Upper lobe of right lung (tissue), 1 donor: Measurements from ENCODE around the gene CNTN3. TPM values are rescaled to one million over a fixed set of nuclear protein-coding genes. Genes with fewer than 3 reads are reported as not detected.
A peak's percentile ranks its signal among the peaks of the same experiment; 100 is the strongest.

Experiments used
- ATAC-seq: fragments of 200-7000 bp; cut with Tn5 transposase; one replicate; pipeline ENCODE4 v1.9.1; 2020; ENCODE audit warnings: mild to moderate bottlenecking, moderate library complexity
- DNase-seq: peaks from one replicate; pipeline ENCODE4 v3.0.0-alpha.2; 2020
- H3K27ac ChIP-seq: fragments of 200-600 bp; one replicate; pipeline ENCODE4 v1.8.0; 2022
- H3K27me3 ChIP-seq: fragments of 200-600 bp; one replicate; pipeline ENCODE4 v1.8.0; 2022; ENCODE audit warnings: mild to moderate bottlenecking
- H3K36me3 ChIP-seq: fragments of 200-600 bp; one replicate; pipeline ENCODE4 v1.8.0; 2022
- H3K4me1 ChIP-seq: fragments of 200-600 bp; one replicate; pipeline ENCODE4 v1.8.0; 2022
- H3K4me3 ChIP-seq: fragments of 200-600 bp; one replicate; pipeline ENCODE4 v1.8.0; 2022; ENCODE audit warnings: mild to moderate bottlenecking
- H3K9me3 ChIP-seq: fragments of 200-600 bp; one replicate; pipeline ENCODE4 v1.8.0; 2022
- intact Hi-C: fragments of 100-400 bp; cut with DNase I; formaldehyde crosslinking; loops from one replicate; pipeline ENCODE4 v1.11.0; 2022
- long read RNA-seq: library from polyadenylated mRNA; unstranded; transcript quantifications from one replicate; pipeline ENCODE4 v2.0.0, GENCODE V29; 2021
- total RNA-seq: library from RNA; stranded (reverse); fragmentation: NEBNext Ultra II Directional; extraction: Animal tissue kit (Norgen Biotek cat#: 25700); gene quantifications from one replicate; pipeline ENCODE4 v1.2.1, GENCODE V29; 2021
- TF ChIP-seq, protein P1 (sequence below): fragments of 200-600 bp; IDR thresholded peaks from one replicate; pipeline ENCODE4 v1.8.0; 2022; ENCODE audit warnings: antibody characterized with exemption
- donor health status: DM: no; HTN: yes; CAD: no; lungs with severe emphysema.

CNTN3 gene
- 1.6 TPM for total RNA-seq
- long read RNA-seq, partial matches to known transcripts: 2 of 4 reads
- long read RNA-seq, other reads (novel, unspliced or antisense): 2 of 4 reads

DNA sequence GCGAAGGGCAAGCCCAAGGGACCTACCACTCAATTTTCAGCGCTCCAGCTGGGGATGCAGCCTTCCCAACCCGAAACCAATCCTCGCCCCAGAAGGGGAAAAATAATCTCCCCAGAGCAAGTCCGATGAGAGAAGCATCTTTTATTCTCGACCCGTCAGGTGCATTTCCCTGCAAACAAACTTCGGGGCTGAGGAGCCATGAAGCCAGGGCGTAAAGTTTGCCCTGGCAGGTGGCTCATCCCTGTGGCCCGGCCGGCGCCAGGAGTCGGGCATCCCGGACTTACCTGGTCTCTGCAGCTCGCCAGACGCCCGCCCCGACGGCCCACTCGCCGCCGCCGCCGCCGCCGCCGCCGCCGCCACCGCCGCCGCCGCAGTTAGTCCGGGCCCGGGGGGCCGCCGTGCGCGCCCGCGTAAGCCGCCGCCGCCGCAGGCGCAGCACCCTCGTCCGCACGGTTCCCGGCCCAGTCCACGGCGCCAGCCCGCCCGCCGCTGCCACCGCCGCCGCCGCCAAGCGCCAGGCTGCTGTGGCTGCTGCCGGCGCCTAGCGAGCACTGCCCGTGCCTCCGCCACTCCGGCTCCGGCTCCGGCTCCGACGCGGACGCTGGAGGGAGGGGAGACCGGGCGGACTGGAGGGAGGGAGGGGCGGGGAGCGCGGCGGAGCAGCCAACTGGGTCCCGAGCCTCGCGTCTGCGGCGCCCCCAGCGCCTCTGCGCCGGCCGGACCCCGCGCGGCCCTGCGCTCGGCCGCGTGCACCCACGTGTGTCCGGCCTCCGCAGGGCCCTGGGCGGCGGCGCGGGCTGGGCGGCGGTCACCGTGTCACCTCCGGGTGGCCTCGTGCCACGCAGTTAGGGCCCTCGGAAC, at the start of gene CNTN3:
CNTN3 (minus strand) TSS at position 553 of the 861 bp plus-strand sequence. CDS start 93,547 bp downstream, outside the sequence.
- Histone ChIP-seq H3K27me3 (peaks cover 12% of the 10 kb centered on the region), H3K36me3 (no peaks in the 10 kb centered on the region), H3K4me3 (peak within 1 kb of the TSS; percentile 41), H3K9me3 (no peaks in the 10 kb centered on the region), H3K27ac (no peak within 1 kb of the TSS), H3K4me1 (no peaks in the 10 kb centered on the region)
- intact Hi-C loops: no loop called here
- ATAC-seq: peak; percentile 84
- DNase-seq: peak; percentile 72
- TF ChIP-seq, protein P1, sequence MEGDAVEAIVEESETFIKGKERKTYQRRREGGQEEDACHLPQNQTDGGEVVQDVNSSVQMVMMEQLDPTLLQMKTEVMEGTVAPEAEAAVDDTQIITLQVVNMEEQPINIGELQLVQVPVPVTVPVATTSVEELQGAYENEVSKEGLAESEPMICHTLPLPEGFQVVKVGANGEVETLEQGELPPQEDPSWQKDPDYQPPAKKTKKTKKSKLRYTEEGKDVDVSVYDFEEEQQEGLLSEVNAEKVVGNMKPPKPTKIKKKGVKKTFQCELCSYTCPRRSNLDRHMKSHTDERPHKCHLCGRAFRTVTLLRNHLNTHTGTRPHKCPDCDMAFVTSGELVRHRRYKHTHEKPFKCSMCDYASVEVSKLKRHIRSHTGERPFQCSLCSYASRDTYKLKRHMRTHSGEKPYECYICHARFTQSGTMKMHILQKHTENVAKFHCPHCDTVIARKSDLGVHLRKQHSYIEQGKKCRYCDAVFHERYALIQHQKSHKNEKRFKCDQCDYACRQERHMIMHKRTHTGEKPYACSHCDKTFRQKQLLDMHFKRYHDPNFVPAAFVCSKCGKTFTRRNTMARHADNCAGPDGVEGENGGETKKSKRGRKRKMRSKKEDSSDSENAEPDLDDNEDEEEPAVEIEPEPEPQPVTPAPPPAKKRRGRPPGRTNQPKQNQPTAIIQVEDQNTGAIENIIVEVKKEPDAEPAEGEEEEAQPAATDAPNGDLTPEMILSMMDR: no peak

DNA sequence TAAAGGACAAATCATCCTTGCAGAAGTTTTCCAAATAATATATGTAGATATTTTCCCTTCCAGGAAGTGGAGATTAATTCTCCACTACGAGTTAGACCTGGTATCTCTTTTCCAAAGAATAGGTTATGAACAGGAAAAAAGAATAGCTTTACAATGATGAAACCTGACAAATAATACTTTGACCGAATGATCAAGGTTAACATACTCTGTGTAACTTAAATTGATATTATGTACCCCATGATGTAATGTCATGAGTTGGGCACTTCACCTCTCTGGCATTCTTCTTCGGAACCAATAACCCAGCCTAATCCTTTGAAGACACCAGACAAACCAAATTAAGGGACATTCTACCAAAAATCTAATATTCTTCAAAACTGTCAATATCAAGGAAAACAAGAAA, 48.7 kb upstream of the CNTN3 start:
- Histone ChIP-seq H3K36me3 (no peaks in the 10 kb centered on the region), H3K9me3 (peaks cover 5% of the 10 kb centered on the region), H3K27me3 (no peaks in the 10 kb centered on the region), H3K27ac (no peak overlapping the region), H3K4me3 (no peak overlapping the region), H3K4me1 (no peaks in the 10 kb centered on the region)
- ATAC-seq (no peak), DNase-seq (no peak)
- TF ChIP-seq, protein P1: no peak
- intact Hi-C loops: no loop called here

DNA sequence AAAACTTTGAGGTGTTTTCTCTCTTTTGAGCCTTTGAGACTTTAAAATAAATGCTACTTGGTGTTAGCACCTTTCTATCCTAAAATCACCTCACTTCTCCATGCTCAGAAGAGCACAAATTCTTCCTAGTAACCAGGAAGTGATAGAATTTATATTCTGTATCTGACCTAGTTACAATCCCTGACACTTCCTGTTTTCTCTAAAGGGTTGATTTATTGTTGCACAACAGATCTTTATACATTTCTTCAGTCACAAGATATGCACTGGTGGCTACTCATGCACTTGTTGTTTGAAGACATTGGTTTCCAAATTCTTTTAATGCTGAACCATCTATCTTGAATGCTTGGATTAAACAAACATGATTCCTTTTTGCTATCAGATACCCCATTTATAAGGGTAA, 47.2 kb upstream of the CNTN3 start:
- H3K4me1 ChIP-seq: no peaks in the 10 kb centered on the region
- H3K9me3 ChIP-seq: no peaks in the 10 kb centered on the region
- intact Hi-C loops: no loop called here
- ATAC-seq (no peak), DNase-seq (no peak)
- H3K27me3 ChIP-seq: no peaks in the 10 kb centered on the region
- TF ChIP-seq, protein P1: no peak
- no peak overlapping the region for H3K27ac ChIP-seq
- H3K4me3 ChIP-seq: no peak overlapping the region
- no peaks in the 10 kb centered on the region for H3K36me3 ChIP-seq

DNA sequence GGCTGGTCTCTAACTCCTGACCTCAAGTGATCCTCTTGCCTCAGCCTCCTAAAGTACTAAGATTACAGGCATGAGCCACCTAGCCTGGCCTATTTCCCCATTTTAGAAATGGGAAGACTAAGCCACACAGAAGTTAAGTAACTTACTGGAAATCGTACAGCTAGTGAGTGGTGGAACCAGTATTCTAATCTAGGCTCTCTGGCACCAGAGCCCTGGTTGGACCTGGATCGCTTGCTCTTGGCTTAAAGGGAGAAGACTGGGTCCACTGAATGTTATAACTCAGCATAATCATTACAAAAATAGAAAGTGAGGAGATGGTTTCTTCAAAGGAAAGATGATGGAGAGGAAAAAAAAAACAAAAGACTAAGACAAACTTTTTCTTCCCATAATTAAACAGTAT, 37.4 kb upstream of the CNTN3 start:
- Histone ChIP-seq H3K9me3 (no peaks in the 10 kb centered on the region), H3K4me3 (no peak overlapping the region), H3K36me3 (no peaks in the 10 kb centered on the region), H3K27ac (no peak overlapping the region), H3K27me3 (no peaks in the 10 kb centered on the region), H3K4me1 (no peaks in the 10 kb centered on the region)
- DNase-seq (no peak), ATAC-seq (no peak)
- intact Hi-C loops: no loop called here
- TF ChIP-seq, protein P1: no peak

DNA sequence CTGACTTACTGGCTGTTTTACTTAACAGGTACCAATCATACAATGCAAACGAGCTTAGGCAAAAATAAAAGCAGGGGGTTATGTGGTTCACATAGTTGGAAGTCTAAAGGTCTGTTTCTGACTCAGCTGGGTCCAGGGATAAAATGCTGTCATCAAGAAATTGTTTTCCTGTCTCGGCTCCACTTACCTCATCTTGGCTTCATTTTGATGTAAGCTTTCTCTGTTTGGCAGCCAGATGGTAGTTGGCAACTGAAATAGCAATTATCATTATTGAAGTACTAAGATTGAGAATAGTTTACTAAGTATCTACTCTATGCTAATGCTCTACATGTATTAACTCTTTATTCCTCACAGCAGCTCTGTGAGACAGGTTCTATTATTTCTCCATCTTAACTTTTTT, 36.8 kb upstream of the CNTN3 start:
- no peaks in the 10 kb centered on the region for H3K4me1 ChIP-seq
- intact Hi-C loops: no loop called here
- no peak overlapping the region for H3K27ac ChIP-seq
- TF ChIP-seq, protein P1: no peak
- ATAC-seq (no peak), DNase-seq (no peak)
- H3K4me3 ChIP-seq: no peak overlapping the region
- no peaks in the 10 kb centered on the region for H3K27me3 ChIP-seq
- H3K9me3 ChIP-seq: no peaks in the 10 kb centered on the region
- H3K36me3 ChIP-seq: no peaks in the 10 kb centered on the region
